ENCODE measurements around the gene VPS37B. TPM values are rescaled to one million over a fixed set of nuclear protein-coding genes. Genes with fewer than 3 reads are reported as not detected.

Gene VPS37B
- total RNA-seq, 1 experiment from 2014 or later = 12.3 TPM

DNA sequence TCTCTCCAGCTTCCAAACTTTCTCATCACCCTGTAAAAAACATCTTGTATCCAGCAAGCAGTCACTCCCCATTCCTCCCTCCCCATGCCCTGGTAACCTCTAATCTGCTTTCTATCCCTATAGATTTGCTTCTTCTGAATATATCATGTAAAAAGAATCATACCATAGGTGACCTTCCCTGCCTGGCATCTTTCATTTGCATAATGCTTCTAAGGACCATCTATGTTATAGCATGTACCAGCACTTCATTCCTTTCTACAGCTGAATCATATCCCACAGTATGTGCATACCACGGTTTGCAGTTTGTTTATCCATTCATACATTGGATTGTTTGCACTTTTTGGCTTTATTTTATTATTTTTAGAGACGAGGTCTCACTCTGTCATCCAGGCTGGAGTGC, 22.9 kb upstream of the VPS37B start:
- no peak overlapping the region for H2BK20ac ChIP-seq (ENCODE audit: low read depth, low read length, poor library complexity, severe bottlenecking)
- WGBS (ENCODE audit: extremely low coverage, insufficient read length, low lambda C conversion rate) = no CpG with 5 or more reads among the region's 2 CpGs
- H3K27ac ChIP-seq (ENCODE audit: insufficient read length, low read depth, low read length) = no peak overlapping the region
- Mint-ChIP-seq H3K4me1 (no peaks in the 10 kb centered on the region), H3K27ac (no peak overlapping the region), H3K36me3 (ENCODE audit: insufficient read depth in 1 of 3, low read depth in 3 of 3) (no peaks in the 10 kb centered on the region), H3K9me3 (no peaks in the 10 kb centered on the region), H3K27me3 (ENCODE audit: low read depth) (peaks cover 25% of the 10 kb centered on the region), H3K4me3 (no peak overlapping the region)
- H3K4ac ChIP-seq (ENCODE audit: low read depth, low read length) = no peak overlapping the region
- H4K5ac ChIP-seq (ENCODE audit: insufficient read length, low read depth, low read length) = no peak overlapping the region
- H2BK5ac ChIP-seq (ENCODE audit: insufficient read length, low read length) = no peak overlapping the region
- H4K20me1 ChIP-seq (ENCODE audit: control insufficient read depth, insufficient read depth, insufficient read length) = no peaks in the 10 kb centered on the region
- H3K79me2 ChIP-seq (ENCODE audit: insufficient read depth, low read length) = no peaks in the 10 kb centered on the region
- no peak overlapping the region for H3K23ac ChIP-seq (ENCODE audit: insufficient read length, low read depth, low read length)
- H3T11ph ChIP-seq (ENCODE audit: low read length) = no peak overlapping the region
- H2AFZ ChIP-seq (ENCODE audit: low read length) = no peak overlapping the region
- no peak overlapping the region for H3K4me2 ChIP-seq (ENCODE audit: insufficient read depth, insufficient read length, low read length)
- no peak overlapping the region for H2BK12ac ChIP-seq (ENCODE audit: insufficient read length, low read depth, low read length)
- no peak overlapping the region for H2BK15ac ChIP-seq (ENCODE audit: low read depth, low read length)
- H3K27me3 ChIP-seq (ENCODE audit: insufficient read depth, low read length) = no peaks in the 10 kb centered on the region
- H3K14ac ChIP-seq (ENCODE audit: insufficient read depth, low read length) = no peak overlapping the region
- TF ChIP-seq, protein P1, sequence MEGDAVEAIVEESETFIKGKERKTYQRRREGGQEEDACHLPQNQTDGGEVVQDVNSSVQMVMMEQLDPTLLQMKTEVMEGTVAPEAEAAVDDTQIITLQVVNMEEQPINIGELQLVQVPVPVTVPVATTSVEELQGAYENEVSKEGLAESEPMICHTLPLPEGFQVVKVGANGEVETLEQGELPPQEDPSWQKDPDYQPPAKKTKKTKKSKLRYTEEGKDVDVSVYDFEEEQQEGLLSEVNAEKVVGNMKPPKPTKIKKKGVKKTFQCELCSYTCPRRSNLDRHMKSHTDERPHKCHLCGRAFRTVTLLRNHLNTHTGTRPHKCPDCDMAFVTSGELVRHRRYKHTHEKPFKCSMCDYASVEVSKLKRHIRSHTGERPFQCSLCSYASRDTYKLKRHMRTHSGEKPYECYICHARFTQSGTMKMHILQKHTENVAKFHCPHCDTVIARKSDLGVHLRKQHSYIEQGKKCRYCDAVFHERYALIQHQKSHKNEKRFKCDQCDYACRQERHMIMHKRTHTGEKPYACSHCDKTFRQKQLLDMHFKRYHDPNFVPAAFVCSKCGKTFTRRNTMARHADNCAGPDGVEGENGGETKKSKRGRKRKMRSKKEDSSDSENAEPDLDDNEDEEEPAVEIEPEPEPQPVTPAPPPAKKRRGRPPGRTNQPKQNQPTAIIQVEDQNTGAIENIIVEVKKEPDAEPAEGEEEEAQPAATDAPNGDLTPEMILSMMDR (conservative IDR thresholded peaks at IDR 0.05) = no peak
- H3K9me3 ChIP-seq (ENCODE audit: control insufficient read depth, low read depth, low read length) = no peaks in the 10 kb centered on the region
- no peak overlapping the region for H2AK5ac ChIP-seq (ENCODE audit: insufficient read length, low read length)
- no peak overlapping the region for H4K8ac ChIP-seq (replicated peaks; ENCODE audit: insufficient read length, low read depth, low read length)
- no peak overlapping the region for H3K56ac ChIP-seq (ENCODE audit: insufficient read length, low read depth, low read length)
- no peak overlapping the region for H3K18ac ChIP-seq (ENCODE audit: insufficient read length, low read depth, low read length)
- DNase-seq = no peak
- no peaks in the 10 kb centered on the region for H3K79me1 ChIP-seq (ENCODE audit: insufficient read depth, low read depth, low read length, poor library complexity, severe bottlenecking)
- H4K91ac ChIP-seq (ENCODE audit: insufficient read length, low read depth, low read length) = no peak overlapping the region
- no peaks in the 10 kb centered on the region for H3K23me2 ChIP-seq (ENCODE audit: insufficient read length, low read depth, low read length, poor library complexity, severe bottlenecking)
- no peak overlapping the region for H2BK120ac ChIP-seq (ENCODE audit: low read depth, low read length, poor library complexity, severe bottlenecking)
- H3K4me1 ChIP-seq (ENCODE audit: insufficient read depth, low read length) = no peaks in the 10 kb centered on the region
- no peak overlapping the region for H3K9ac ChIP-seq (ENCODE audit: extremely low read depth, insufficient read length, low read length)
